MCF 10A (cell line): Measurements from ENCODE around the gene HSD17B7. TPM values are rescaled to one million over a fixed set of nuclear protein-coding genes. Genes with fewer than 3 reads are reported as not detected.

Source experiments
- BruUV-seq: library from RNA; stranded (reverse); fragments of 400-500 nt; replicated peaks from 2 replicates; lab custom pipeline; 2021; lab: Mats Ljungman, UMichigan
- CTCF ChIA-PET: fragments of 300-600 bp; sonication (Branson Sonifier 250); formaldehyde crosslinking; extraction: SDS; loops from one replicate; lab custom pipeline; 2021; ENCODE audit warnings: antibody characterized with exemption, inconsistent platforms; lab: Yijun Ruan, JAX
- POLR2A ChIA-PET: fragments of 300-600, 350-650 bp; sonication (Branson Sonifier 250); formaldehyde crosslinking; extraction: SDS; loops from one replicate; lab custom pipeline; 2020; ENCODE audit warnings: antibody characterized with exemption, inconsistent platforms; lab: Yijun Ruan, JAX
- DNase-seq: peaks from one replicate; pipeline ENCODE4 v3.0.0-alpha.2; 2018; ENCODE audit not compliant: unreplicated experiment
- H3K27ac Mint-ChIP-seq: one replicate; pipeline ENCODE4 v1.8.0; 2022; ENCODE audit warnings: mild to moderate bottlenecking, low read depth, mixed read lengths; ENCODE audit not compliant: unreplicated experiment
- H3K27me3 Mint-ChIP-seq: one replicate; pipeline ENCODE4 v1.8.0; 2022; ENCODE audit warnings: mixed read lengths; ENCODE audit not compliant: insufficient read depth, unreplicated experiment
- H3K36me3 Mint-ChIP-seq: one replicate; pipeline ENCODE4 v1.8.0; 2022; ENCODE audit warnings: mild to moderate bottlenecking, moderate library complexity, mixed read lengths; ENCODE audit not compliant: insufficient read depth, unreplicated experiment
- H3K4me1 Mint-ChIP-seq: one replicate; pipeline ENCODE4 v1.8.0; 2022; ENCODE audit warnings: mixed read lengths; ENCODE audit not compliant: insufficient read depth, unreplicated experiment
- H3K4me3 Mint-ChIP-seq: one replicate; pipeline ENCODE4 v1.8.0; 2022; ENCODE audit warnings: mild to moderate bottlenecking, moderate library complexity, mixed read lengths; ENCODE audit not compliant: unreplicated experiment
- H3K9me3 Mint-ChIP-seq: one replicate; pipeline ENCODE4 v1.8.0; 2022; ENCODE audit warnings: mixed read lengths; ENCODE audit not compliant: unreplicated experiment
- CTCF ChIP-seq: fragments of 200-600 bp; IDR thresholded peaks from one replicate; pipeline ENCODE4 v1.8.0; 2022; ENCODE audit warnings: antibody characterized with exemption, mild to moderate bottlenecking; ENCODE audit not compliant: unreplicated experiment
- intact Hi-C: fragments of 100-400 bp; cut with micrococcal nuclease; formaldehyde crosslinking; loops from 2 replicates; pipeline ENCODE4 v1.14.1; 2022
- total RNA-seq: library from RNA; stranded (reverse); gene quantifications from 2 replicates; pipeline ENCODE4 v1.2.3, GENCODE V29; 2022

HSD17B7 gene
- total RNA-seq, 1 experiment from 2014 or later, result 15.5 TPM

- POLR2A ChIA-PET, result no interaction called here
- BruUV-seq, result no TSS peak
- Mint-ChIP-seq H3K27me3 (peaks cover 52% of the 10 kb centered on the region), H3K36me3 (no peaks in the 10 kb centered on the region), H3K4me3 (no peak overlapping the region), H3K9me3 (peaks cover 8% of the 10 kb centered on the region), H3K4me1 (peaks cover 12% of the 10 kb centered on the region), H3K27ac (no peak overlapping the region)
- no peak for TF ChIP-seq CTCF
- DNase-seq, result no peak
- intact Hi-C loops, result no loop called here
- CTCF ChIA-PET, result interaction anchor here (0.5 to 9.7 kb wide), 10 partner anchors 8 to 444 kb away, joined by 3 to 107 read pairs (median 5); no protein-coding TSS in a partner anchor
Observed at GRCh38 chr1:162861625-162862024, 71.1 kb downstream of the HSD17B7 start.

Other genes starting within 250 kb of the HSD17B7 start
- gene UAP1, start 229.0 kb upstream of the HSD17B7 start, total RNA-seq, result 479 and 542 TPM in 2 replicates
- gene DDR2, start 158.2 kb upstream of the HSD17B7 start, total RNA-seq, result 4.9 and 5.9 TPM in 2 replicates
- gene CCDC190, start 70.5 kb downstream of the HSD17B7 start, total RNA-seq, result not detected in 2 replicates